H1 (cell line): ENCODE results near the gene TBC1D23. TPM values are rescaled to one million over a fixed set of nuclear protein-coding genes. Genes with fewer than 3 reads are reported as not detected.

Source experiments
- CTCF ChIA-PET: fragments of 300-600 bp; sonication (Branson Sonifier 250); formaldehyde crosslinking; loops from one replicate; lab custom pipeline; 2021; ENCODE audit not compliant: partially characterized antibody; lab: Charles Lee
- POLR2A ChIA-PET: fragments of 300-600 bp; sonication (Branson Sonifier 250); formaldehyde crosslinking; loops from one replicate; lab custom pipeline; 2021; ENCODE audit warnings: inconsistent platforms; ENCODE audit not compliant: partially characterized antibody; lab: Charles Lee
- DNase-seq, 2 experiments: peaks; one replicate each; pipeline versions ENCODE4 v3.0.0 to v3.0.0-alpha.2; 2010 to 2022; ENCODE audit warnings: low spot score in 2 of 2, low read depth in 1 of 2, mixed read lengths in 1 of 2
- FAIRE-seq: peaks from 2 replicates; lab custom pipeline; 2011; peaks lifted over from hg19 to GRCh38; lab: Jason Lieb, UNC
- H2AFZ ChIP-seq: 2 replicates; pipeline ENCODE4 v1.8.1; 2012; ENCODE audit warnings: low read length, inconsistent platforms
- H2AK5ac ChIP-seq: 2 replicates; pipeline ENCODE4 v1.6.1; 2013; ENCODE audit warnings: low read depth, low read length
- H2BK120ac ChIP-seq: replicated peaks from 2 replicates; pipeline ENCODE3; 2013; ENCODE audit warnings: low read depth, low read length, inconsistent platforms
- H2BK12ac ChIP-seq: 2 replicates; pipeline ENCODE4 v1.6.1; 2013; ENCODE audit warnings: low read depth, low read length
- H2BK15ac ChIP-seq: 2 replicates; pipeline ENCODE4 v1.6.1; 2013; ENCODE audit warnings: low read length
- H2BK20ac ChIP-seq: 2 replicates; pipeline ENCODE4 v1.6.1; 2013; ENCODE audit warnings: low read length
- H2BK5ac ChIP-seq: 2 replicates; pipeline ENCODE4 v1.6.1; 2013; ENCODE audit warnings: low read depth, low read length
- H3K14ac ChIP-seq: 2 replicates; pipeline ENCODE4 v1.6.1; 2013; ENCODE audit warnings: inconsistent platforms; ENCODE audit not compliant: insufficient read length
- H3K18ac ChIP-seq: 2 replicates; pipeline ENCODE4 v1.6.1; 2013; ENCODE audit warnings: low read length; ENCODE audit errors: extremely low read depth
- H3K23ac ChIP-seq: 2 replicates; pipeline ENCODE4 v1.6.1; 2013; ENCODE audit warnings: inconsistent platforms; ENCODE audit not compliant: insufficient read length
- H3K23me2 ChIP-seq: 2 replicates; pipeline ENCODE4 v1.6.1; 2013; ENCODE audit warnings: low read depth, low read length
- H3K27ac ChIP-seq: 2 replicates; pipeline ENCODE4 v1.6.1; 2011; ENCODE audit warnings: low read depth, low read length, inconsistent platforms
- H3K27me3 ChIP-seq, 4 experiments: replicated peaks in 1 of 4; 1 replicate in 1 of 4; 2 replicates in 3 of 4; pipeline versions ENCODE4 v1.6.1 to v1.8.1; 2011 to 2013; ENCODE audit warnings: low read length in 3 of 4, mild to moderate bottlenecking in 3 of 4, inconsistent platforms in 2 of 4, mixed read lengths in 2 of 4, moderate library complexity in 1 of 4; ENCODE audit not compliant: control insufficient read depth in 3 of 4, insufficient read depth in 3 of 4; ENCODE audit errors: extremely low read depth in 1 of 4
- H3K36me3 ChIP-seq, 4 experiments: 2 replicates each; pipeline versions ENCODE4 v1.6.1 to v1.8.1; 2011 to 2013; ENCODE audit warnings: mild to moderate bottlenecking in 4 of 4, low read length in 3 of 4, moderate library complexity in 2 of 4, control low read depth in 1 of 4, inconsistent platforms in 1 of 4; ENCODE audit not compliant: insufficient read depth in 4 of 4, control insufficient read depth in 2 of 4
- H3K4ac ChIP-seq: replicated peaks from 2 replicates; pipeline ENCODE3; 2013; ENCODE audit warnings: low read length, low read depth, mixed read lengths, inconsistent platforms; ENCODE audit not compliant: insufficient read length
- H3K4me1 ChIP-seq, 4 experiments: replicated peaks in 1 of 4; 1 replicate in 1 of 4; 2 replicates in 3 of 4; pipeline versions ENCODE4 v1.6.1 to v1.8.1; 2011 to 2013; ENCODE audit warnings: low read length in 3 of 4, inconsistent platforms in 2 of 4, mixed read lengths in 1 of 4; ENCODE audit not compliant: insufficient read depth in 4 of 4, control insufficient read depth in 3 of 4
- H3K4me2 ChIP-seq, 2 experiments: 2 replicates each; pipeline versions ENCODE4 v1.6.1 to v1.8.1; 2011 to 2013; ENCODE audit warnings: low read depth in 2 of 2, low read length in 2 of 2, control low read depth in 1 of 2, inconsistent platforms in 1 of 2, mild to moderate bottlenecking in 1 of 2; ENCODE audit not compliant: insufficient read depth in 1 of 2
- H3K4me3 ChIP-seq, 4 experiments: fragments of 200-600, 300-600 bp in 1 of 4; sonication (generic), shearing (Covaris generic), sonication (Bioruptor Twin) in 1 of 4; 2 replicates each; pipeline versions ENCODE4 v1.5.1 to v1.8.1; 2011 to 2016; ENCODE audit warnings: low read length in 4 of 4, low read depth in 3 of 4, control low read depth in 2 of 4, inconsistent platforms in 2 of 4, mild to moderate bottlenecking in 2 of 4, mixed read lengths in 1 of 4, moderate library complexity in 1 of 4; ENCODE audit not compliant: insufficient read depth in 2 of 4; ENCODE audit errors: extremely low read depth in 1 of 4
- H3K56ac ChIP-seq: replicated peaks from 2 replicates; pipeline ENCODE3; 2013; ENCODE audit warnings: low read depth, mild to moderate bottlenecking, mixed read lengths, low read length, inconsistent platforms; ENCODE audit not compliant: insufficient read length
- H3K79me1 ChIP-seq: 2 replicates; pipeline ENCODE4 v1.6.1; 2013; ENCODE audit warnings: low read depth, low read length, control low read depth
- H3K79me2 ChIP-seq, 2 experiments: 2 replicates each; pipeline versions ENCODE4 v1.6.1 to v1.8.1; 2012 to 2013; ENCODE audit warnings: low read length in 2 of 2, mild to moderate bottlenecking in 2 of 2, inconsistent platforms in 1 of 2; ENCODE audit not compliant: insufficient read depth in 2 of 2, control insufficient read depth in 1 of 2
- H3K9ac ChIP-seq, 4 experiments: replicated peaks in 1 of 4; 1 replicate in 1 of 4; 2 replicates in 3 of 4; pipeline versions ENCODE4 v1.6.1 to v1.8.1; 2011 to 2013; ENCODE audit warnings: low read depth in 3 of 4, low read length in 3 of 4, control low read depth in 2 of 4, mild to moderate bottlenecking in 2 of 4, moderate library complexity in 2 of 4, inconsistent platforms in 1 of 4; ENCODE audit errors: extremely low read depth in 1 of 4
- H3K9me3 ChIP-seq, 2 experiments: 2 replicates each; pipeline versions ENCODE4 v1.6.1 to v1.8.1; 2012 to 2013; ENCODE audit warnings: mild to moderate bottlenecking in 2 of 2, moderate library complexity in 2 of 2, control low read depth in 1 of 2, inconsistent platforms in 1 of 2, low read depth in 1 of 2, low read length in 1 of 2, mixed read lengths in 1 of 2; ENCODE audit not compliant: insufficient read depth in 2 of 2
- H4K20me1 ChIP-seq, 2 experiments: replicated peaks in 1 of 2; 2 replicates each; pipeline versions ENCODE3 to v1.8.1; 2011 to 2013; ENCODE audit warnings: inconsistent platforms in 2 of 2, low read length in 2 of 2, mild to moderate bottlenecking in 1 of 2; ENCODE audit not compliant: insufficient read depth in 2 of 2, control insufficient read depth in 1 of 2
- H4K5ac ChIP-seq: 2 replicates; pipeline ENCODE4 v1.6.1; 2013; ENCODE audit warnings: low read length, low read depth, mixed read lengths, inconsistent platforms; ENCODE audit not compliant: insufficient read length
- H4K8ac ChIP-seq: 2 replicates; pipeline ENCODE4 v1.8.0; 2013; ENCODE audit warnings: mild to moderate bottlenecking, moderate library complexity, low read length, inconsistent platforms; ENCODE audit not compliant: insufficient read depth; ENCODE audit errors: extremely low read depth
- H4K91ac ChIP-seq: replicated peaks from 2 replicates; pipeline ENCODE3; 2013; ENCODE audit warnings: low read length, mixed read lengths, inconsistent platforms; ENCODE audit not compliant: insufficient read length
- BRCA1 ChIP-seq: IDR thresholded peaks from 2 replicates; pipeline ENCODE4 v1.6.1; 2012; ENCODE audit warnings: low read depth, low read length, improper control_type of control experiment
- HDAC2 ChIP-seq, 2 experiments: fragments of 300-600 bp in 1 of 2; sonication (generic) in 1 of 2; IDR thresholded peaks; 2 replicates each; pipeline ENCODE4 v1.6.1; 2011 to 2012; ENCODE audit warnings: low read depth in 2 of 2, low read length in 2 of 2, mild to moderate bottlenecking in 2 of 2, moderate library complexity in 2 of 2, borderline replicate concordance in 1 of 2, inconsistent platforms in 1 of 2
- HDAC6 ChIP-seq: IDR thresholded peaks from one replicate; pipeline ENCODE4 v1.7.1; 2012; ENCODE audit warnings: low read depth, mild to moderate bottlenecking, inconsistent platforms, low read length, moderate library complexity
- PHF8 ChIP-seq: fragments of 200-600 bp; sonication (generic); conservative IDR thresholded peaks from 2 replicates; pipeline ENCODE4 v1.7.1; 2012; ENCODE audit warnings: low read depth, mild to moderate bottlenecking, inconsistent platforms, low read length, moderate library complexity
- WGBS, 2 experiments: shearing (Covaris generic) in 1 of 2; methylation state at CpG; one replicate each; pipeline versions ENCODE4 v1.1.6 to v1.1.7; 2013 to 2015; ENCODE audit warnings: low lambda C conversion rate in 2 of 2, mixed read lengths in 2 of 2, inconsistent platforms in 1 of 2, low coverage in 1 of 2, missing lambda C conversion rate in 1 of 2; ENCODE audit not compliant: insufficient replicate concordance in 2 of 2, insufficient coverage in 1 of 2, insufficient read length in 1 of 2; ENCODE audit errors: extremely low coverage in 1 of 2, missing lambda C conversion rate in 1 of 2; 5-methylcytosine and 5-hydroxymethylcytosine counted together
- polyA plus RNA-seq, 7 experiments: library from polyadenylated mRNA; depleted of rRNA in 3 of 7; stranded (reverse) in 5 of 7; unstranded in 2 of 7; fragments of >200 nt in 5 of 7; fragments of 200-250 nt in 2 of 7; gene quantifications; 1 replicate in 5 of 7; 2 replicates in 1 of 7; 4 replicates in 1 of 7; pipeline versions ENCODE4 v1.2.1 to v1.2.3, GENCODE V29; 2011 to 2013; ENCODE audit warnings: missing spikeins in 2 of 7, mixed read lengths in 2 of 7
- total RNA-seq: library from RNA; stranded (reverse); fragmentation: NEBNext Ultra II Directional; extraction: Animal tissue kit (Norgen Biotek cat#: 25700); gene quantifications from 2 replicates; pipeline ENCODE4 v1.2.1, GENCODE V29; 2021
- TF ChIP-seq, protein P1 (sequence below), 3 experiments: IDR thresholded peaks; 1 replicate in 2 of 3; 2 replicates in 1 of 3; pipeline versions ENCODE4 v1.5.1 to v1.6.1; 2011; ENCODE audit warnings: low read length in 3 of 3, mild to moderate bottlenecking in 3 of 3, inconsistent platforms in 2 of 3, low read depth in 1 of 3, moderate library complexity in 1 of 3; ENCODE audit not compliant: insufficient read depth in 1 of 3; ENCODE audit errors: control extremely low read depth in 1 of 3
- TF ChIP-seq, protein P2 (sequence below): IDR thresholded peaks from 2 replicates; pipeline ENCODE4 v1.6.1; 2012; ENCODE audit warnings: inconsistent platforms
- TF ChIP-seq, protein P3 (sequence below): IDR thresholded peaks from 2 replicates; pipeline ENCODE4 v1.6.1; 2011; ENCODE audit warnings: low read length, improper control_type of control experiment
- TF ChIP-seq, protein P4 (sequence below): IDR thresholded peaks from 2 replicates; pipeline ENCODE4 v1.6.1; 2011; ENCODE audit warnings: low read depth, mild to moderate bottlenecking, low read length; ENCODE audit not compliant: insufficient read depth

TBC1D23 gene
- total and polyA plus RNA-seq, 2 of the 8 experiments (the other 6 are each of a cell fraction or from before 2014, with no cell fraction given), result 6.4 to 29.3 TPM

DNA sequence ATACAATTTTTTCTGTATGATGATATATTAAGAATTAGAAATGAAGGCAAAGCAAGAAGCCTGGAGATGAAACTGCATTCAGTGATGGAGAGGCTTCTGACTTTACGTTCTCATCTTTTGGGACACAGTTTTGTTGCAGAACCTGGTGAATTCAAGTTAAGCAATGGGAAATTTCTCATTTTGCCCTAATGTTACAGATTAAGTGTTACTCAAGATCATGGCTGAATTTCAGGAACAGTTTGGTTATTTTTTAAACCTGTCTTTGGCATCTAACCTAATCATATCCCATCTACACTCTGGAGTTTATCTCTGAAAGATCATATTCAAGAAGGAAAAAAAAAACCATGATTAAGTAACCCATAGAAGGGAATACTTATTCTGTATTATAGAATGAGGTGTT is 79.7 kb downstream of the TBC1D23 start:
- Histone ChIP-seq H3K27me3 (no peaks in the 10 kb centered on the region; a peak in 1 of 7 replicates), H3K79me1 (no peaks in the 10 kb centered on the region; the same call in 1 of the 2 replicates), H3K56ac (no peak overlapping the region), H4K5ac (no peak overlapping the region), H3K27ac (no peak overlapping the region), H3K18ac (no peak overlapping the region), H4K20me1 (no peaks in the 10 kb centered on the region), H2BK20ac (no peak overlapping the region), H3K79me2 (no peaks in the 10 kb centered on the region), H2BK15ac (no peak overlapping the region), H3K9me3 (no peaks in the 10 kb centered on the region), H3K14ac (no peak overlapping the region), H2BK120ac (no peak overlapping the region), H3K4ac (no peak overlapping the region), H3K9ac (no peak overlapping the region), H4K8ac (no peak overlapping the region), H2BK12ac (no peak overlapping the region), H3K4me2 (no peak overlapping the region), H3K23me2 (no peaks in the 10 kb centered on the region), H2BK5ac (no peak overlapping the region), H3K36me3 (peaks cover 0 to 3% (median 0%) of the 10 kb centered on the region in 4 experiments; a peak in 1 of 8 replicates), H3K4me1 (peaks cover 0 to 2% (median 0%) of the 10 kb centered on the region in 4 experiments; a peak in 3 of 7 replicates), H2AFZ (no peak overlapping the region), H2AK5ac (no peak overlapping the region), H3K4me3 (no peak overlapping the region), H3K23ac (no peak overlapping the region), H4K91ac (no peak overlapping the region)
- POLR2A ChIA-PET, result interaction anchor here (1.2 kb wide), 1 partner anchor 15 kb away, joined by 3 read pairs; no protein-coding TSS in a partner anchor
- 86% methylated on average over 1 of the region's 1 CpG; no CpG with 5 or more reads in 1 of the 2 experiments for WGBS, 2 experiments
- DNase-seq (no peak), FAIRE-seq (no peak)
- CTCF ChIA-PET, result interaction anchor here (1.1 to 1.8 kb wide), 2 partner anchors 14 to 19 kb away, joined by 3 to 5 read pairs; no protein-coding TSS in a partner anchor
- TF ChIP-seq, protein P1, sequence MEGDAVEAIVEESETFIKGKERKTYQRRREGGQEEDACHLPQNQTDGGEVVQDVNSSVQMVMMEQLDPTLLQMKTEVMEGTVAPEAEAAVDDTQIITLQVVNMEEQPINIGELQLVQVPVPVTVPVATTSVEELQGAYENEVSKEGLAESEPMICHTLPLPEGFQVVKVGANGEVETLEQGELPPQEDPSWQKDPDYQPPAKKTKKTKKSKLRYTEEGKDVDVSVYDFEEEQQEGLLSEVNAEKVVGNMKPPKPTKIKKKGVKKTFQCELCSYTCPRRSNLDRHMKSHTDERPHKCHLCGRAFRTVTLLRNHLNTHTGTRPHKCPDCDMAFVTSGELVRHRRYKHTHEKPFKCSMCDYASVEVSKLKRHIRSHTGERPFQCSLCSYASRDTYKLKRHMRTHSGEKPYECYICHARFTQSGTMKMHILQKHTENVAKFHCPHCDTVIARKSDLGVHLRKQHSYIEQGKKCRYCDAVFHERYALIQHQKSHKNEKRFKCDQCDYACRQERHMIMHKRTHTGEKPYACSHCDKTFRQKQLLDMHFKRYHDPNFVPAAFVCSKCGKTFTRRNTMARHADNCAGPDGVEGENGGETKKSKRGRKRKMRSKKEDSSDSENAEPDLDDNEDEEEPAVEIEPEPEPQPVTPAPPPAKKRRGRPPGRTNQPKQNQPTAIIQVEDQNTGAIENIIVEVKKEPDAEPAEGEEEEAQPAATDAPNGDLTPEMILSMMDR (IDR thresholded peaks at IDR 0.05; ENCODE audit: control extremely low read depth in 1 of 3, insufficient read depth in 1 of 3, low read depth in 1 of 3, low read length in 3 of 3), result no peak
- TF ChIP-seq PHF8 (no peak), BRCA1 (no peak), HDAC2 (IDR thresholded peaks at IDR 0.05; ENCODE audit: borderline replicate concordance in 1 of 2, low read depth in 2 of 2, low read length in 2 of 2) (no peak), HDAC6 (no peak)
- TF ChIP-seq, protein P2, sequence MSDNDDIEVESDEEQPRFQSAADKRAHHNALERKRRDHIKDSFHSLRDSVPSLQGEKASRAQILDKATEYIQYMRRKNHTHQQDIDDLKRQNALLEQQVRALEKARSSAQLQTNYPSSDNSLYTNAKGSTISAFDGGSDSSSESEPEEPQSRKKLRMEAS, result no peak
- TF ChIP-seq, protein P3, sequence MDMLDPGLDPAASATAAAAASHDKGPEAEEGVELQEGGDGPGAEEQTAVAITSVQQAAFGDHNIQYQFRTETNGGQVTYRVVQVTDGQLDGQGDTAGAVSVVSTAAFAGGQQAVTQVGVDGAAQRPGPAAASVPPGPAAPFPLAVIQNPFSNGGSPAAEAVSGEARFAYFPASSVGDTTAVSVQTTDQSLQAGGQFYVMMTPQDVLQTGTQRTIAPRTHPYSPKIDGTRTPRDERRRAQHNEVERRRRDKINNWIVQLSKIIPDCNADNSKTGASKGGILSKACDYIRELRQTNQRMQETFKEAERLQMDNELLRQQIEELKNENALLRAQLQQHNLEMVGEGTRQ, result no peak
- TF ChIP-seq, protein P4, sequence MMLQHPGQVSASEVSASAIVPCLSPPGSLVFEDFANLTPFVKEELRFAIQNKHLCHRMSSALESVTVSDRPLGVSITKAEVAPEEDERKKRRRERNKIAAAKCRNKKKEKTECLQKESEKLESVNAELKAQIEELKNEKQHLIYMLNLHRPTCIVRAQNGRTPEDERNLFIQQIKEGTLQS, result no peak
